GM21526 (cell line): ENCODE results near the gene METTL3.
"Not testable (repeated sequence)": the region's sequence is repeated elsewhere in the genome, so short reads cannot be mapped to it uniquely, and the experiment has no call there.

Experiments
- ATAC-seq: cut with Tn5 transposase; IDR thresholded peaks from one replicate; pipeline ENCODE4 v1.9.1; 2021; ENCODE audit warnings: moderate library complexity; ENCODE audit not compliant: unreplicated experiment, low FRiP score

The METTL3 gene

DNA sequence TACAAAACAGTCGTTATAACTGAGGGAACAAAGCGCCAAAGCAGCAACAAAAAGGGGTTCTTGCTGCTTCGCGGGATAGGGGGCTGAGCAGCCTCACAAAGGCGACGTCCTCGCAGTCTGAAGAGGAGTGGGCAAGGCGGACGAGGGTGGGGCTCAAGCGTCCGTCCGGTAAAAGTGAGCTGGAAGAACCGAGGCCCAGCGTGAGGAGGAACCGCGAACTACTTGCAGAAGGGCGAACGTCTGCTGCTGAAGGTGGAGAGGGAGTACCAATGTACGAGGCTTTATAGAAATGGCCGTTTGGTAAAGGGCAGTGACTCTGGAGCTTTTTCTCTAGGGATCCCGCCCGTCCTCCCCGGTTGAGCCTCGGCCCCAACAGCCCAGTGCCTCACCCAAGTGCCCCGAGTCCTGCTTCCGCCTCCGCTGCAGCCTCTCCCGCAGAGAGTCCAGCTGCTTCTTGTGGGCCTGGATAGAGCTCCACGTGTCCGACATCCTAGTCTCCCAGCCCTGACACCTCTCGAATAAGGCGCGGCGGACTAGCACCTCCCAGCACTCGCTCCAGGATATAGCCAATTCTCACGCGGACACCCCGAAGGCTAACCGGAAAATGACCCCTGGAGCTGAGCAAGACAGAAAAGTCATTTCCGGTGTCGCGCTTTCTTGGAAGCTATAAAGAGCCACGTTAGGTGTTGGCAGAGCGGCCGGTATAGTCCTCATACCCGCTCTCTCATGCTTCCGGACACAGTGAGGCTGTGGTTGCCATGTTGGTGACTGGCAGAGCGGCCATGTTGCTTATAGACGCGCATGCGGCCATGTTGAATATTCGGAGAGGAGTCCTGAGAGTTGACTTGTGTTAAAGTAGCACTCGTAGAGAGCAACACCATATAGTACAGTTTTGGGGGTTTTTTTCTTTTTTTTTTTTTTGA lies at the start of gene METTL3:
Gene METTL3, minus strand, starts transcription at position 606 of the 923 bp plus-strand sequence. Its CDS starts 117 bp downstream, at position 489.
- ATAC-seq: peak; percentile 96

DNA sequence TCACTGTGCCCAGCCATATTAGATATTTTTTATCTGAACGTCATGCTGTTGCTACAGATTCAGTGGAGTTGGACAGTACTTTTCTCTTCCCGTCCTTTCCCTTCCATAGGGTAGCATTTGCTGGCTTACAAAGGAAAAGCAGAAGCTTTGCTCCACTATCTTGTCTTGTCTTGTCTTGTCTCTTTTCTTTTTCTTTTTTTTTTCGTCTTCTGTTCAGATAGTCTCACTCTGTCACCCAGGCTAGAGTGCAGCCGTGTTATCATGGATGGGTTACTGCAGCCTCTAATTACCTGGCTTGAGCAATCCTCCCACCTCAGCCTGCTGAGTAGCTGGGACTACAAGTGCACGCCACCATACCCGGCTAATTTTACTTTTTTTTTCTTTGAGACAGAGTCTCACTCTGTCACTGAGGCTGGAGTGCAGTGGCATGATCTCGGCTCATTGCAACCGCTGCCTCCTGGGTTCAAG lies 47.6 kb upstream of the METTL3 start:
- ATAC-seq: no peak

- ATAC-seq: no peak
Observed at GRCh38 chr14:21557084-21557901, 46.2 kb upstream of the METTL3 start.

GRCh38 chr14:21556378-21557083 lies 45.4 kb upstream of the METTL3 start:
- ATAC-seq: no peak

GRCh38 chr14:21553266-21553665 lies 42.1 kb upstream of the METTL3 start:
- no peak for ATAC-seq

DNA sequence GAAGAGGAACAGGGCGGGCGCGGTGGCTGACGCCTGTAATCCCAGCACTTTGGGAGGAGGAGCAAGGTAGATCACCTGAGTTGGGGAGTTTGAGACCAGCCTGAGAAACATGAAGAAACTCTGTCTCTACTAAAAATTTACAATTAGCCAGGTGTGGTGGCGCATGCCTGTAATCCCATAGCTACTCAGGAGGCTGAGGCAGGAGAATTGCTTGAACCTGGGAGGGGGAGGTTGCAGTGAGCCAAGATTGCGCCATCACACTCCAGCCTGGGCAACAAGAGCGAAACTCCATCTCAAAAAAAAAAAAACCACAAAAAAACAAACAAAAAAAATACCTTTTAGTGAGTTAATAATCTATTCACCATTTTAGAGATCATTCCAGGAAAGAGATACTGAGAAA lies 33.4 kb upstream of the METTL3 start:
- not testable (repeated sequence) for ATAC-seq

- ATAC-seq: no peak
Observed at GRCh38 chr14:21543963-21544362, 32.8 kb upstream of the METTL3 start.

DNA sequence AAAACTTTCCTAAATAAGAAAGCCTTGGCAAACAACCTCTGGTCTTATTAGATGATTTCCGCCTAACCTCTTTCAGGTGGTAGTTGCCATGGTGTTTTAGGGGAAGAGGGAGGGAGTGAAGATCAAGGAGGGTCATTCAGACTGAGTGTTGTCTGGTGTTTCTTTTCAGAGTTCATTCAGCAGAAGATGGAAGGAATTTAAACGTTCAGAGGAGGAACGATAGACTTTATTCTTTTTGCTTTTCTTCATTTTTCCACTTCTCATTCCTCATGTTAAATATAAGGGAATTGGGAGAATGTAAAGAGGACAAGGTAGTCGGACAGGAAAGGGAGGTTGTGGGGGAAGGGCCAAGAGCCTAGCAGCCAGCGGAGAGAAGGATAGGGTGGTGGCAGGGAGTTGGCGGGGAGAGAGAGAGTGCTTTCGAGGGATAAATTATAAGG lies 32.4 kb upstream of the METTL3 start:
- no peak for ATAC-seq

DNA sequence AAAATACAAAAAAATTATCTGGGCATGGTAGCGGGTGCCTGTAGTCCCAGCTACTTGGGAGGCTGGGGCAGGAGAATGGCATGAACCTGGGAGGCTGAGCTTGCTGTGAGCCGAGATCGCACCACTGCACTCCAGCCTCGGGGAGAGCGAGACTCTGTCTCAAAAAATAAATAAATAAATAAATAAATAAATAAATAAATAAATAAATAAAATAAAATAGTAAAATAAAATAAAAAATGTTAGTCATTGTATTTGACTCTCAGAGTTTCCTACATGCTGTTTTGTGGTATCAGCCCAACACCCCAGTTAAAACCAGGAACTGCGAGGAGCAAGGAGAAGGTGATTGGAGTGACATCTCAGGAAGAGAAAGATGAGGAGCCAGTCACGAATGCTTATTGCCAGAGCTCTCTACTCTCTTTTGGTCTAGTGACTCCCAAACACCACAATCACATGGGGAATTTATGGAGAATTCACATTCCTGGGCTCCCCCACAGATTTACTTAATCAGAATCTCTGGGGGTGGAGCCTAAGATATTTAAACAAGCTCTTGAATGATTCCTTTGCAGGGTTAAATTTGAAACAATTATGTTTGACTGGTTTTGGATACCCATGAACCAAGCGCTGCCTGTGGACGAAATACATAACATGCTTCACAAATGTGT lies 30.4 kb upstream of the METTL3 start:
- ATAC-seq: no peak

GRCh38 chr14:21539189-21539940 lies 28.2 kb upstream of the METTL3 start:
- ATAC-seq: no peak

- no peak for ATAC-seq
Observed at GRCh38 chr14:21537090-21537424, 25.9 kb upstream of the METTL3 start.

- no peak for ATAC-seq
Observed at GRCh38 chr14:21536418-21537089, 25.4 kb upstream of the METTL3 start.

DNA sequence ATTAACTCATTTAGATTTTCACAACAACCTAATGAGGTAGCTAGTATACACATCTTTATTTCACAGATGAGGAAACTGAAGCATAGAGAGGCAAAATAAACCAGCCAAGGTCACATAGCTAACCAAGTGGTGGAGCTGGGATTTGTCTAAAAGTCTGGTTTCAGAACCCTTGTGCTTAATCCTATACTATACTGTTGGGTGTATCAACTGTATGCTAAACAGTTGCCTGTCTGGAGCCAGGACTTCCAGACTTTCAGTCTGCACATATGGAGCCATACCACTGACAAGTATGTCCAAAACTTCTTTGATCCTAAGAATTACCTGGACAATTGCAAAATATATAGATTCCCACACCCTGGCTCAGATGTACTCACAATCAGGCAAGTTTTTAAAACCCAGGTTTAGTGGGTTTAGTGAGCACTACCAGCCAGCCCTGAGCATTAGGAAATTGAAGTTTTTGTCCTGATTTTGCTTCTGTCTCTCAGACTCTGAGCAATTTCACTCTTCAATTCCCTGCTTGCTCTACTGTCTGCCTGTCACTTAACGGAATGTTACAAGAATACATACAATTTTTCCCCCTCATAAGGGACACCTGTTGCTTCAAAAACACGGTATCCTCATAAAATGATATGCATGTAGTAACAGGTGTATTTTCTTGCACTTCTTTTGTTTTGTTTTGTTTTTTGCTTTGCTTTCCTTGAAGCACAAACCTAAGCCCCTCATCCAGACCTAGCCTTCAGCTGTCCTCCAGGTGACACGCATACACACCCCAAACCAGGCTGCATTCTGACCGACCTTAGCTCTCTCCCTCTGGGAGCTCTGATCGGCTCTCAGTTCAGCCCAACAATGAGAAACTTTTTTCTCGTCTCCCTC lies 24.6 kb upstream of the METTL3 start:
- ATAC-seq: no peak

GRCh38 chr14:21534576-21534975 lies 23.4 kb upstream of the METTL3 start:
- ATAC-seq: no peak

- ATAC-seq: no peak
Observed at GRCh38 chr14:21533294-21533693, 22.2 kb upstream of the METTL3 start.

GRCh38 chr14:21529515-21529914 lies 18.4 kb upstream of the METTL3 start:
- no peak for ATAC-seq

- ATAC-seq: no peak
Observed at GRCh38 chr14:21528381-21529348, 17.5 kb upstream of the METTL3 start.
